Ectodermal cell (in vitro differentiated cells): Measurements from ENCODE around the gene MSI2.

Source experiments
- H3K27ac ChIP-seq: 2 replicates; pipeline ENCODE4 v1.7.0; 2013; ENCODE audit warnings: mild to moderate bottlenecking, low read depth, low read length; ENCODE audit not compliant: insufficient read depth, poor library complexity, severe bottlenecking
- H3K27me3 ChIP-seq: 2 replicates; pipeline ENCODE4 v1.7.0; 2013; ENCODE audit warnings: mild to moderate bottlenecking, low read length; ENCODE audit not compliant: insufficient read depth, control insufficient read depth, poor library complexity, severe bottlenecking
- H3K36me3 ChIP-seq: one replicate; pipeline ENCODE4 v1.7.0; 2013; ENCODE audit warnings: low read length; ENCODE audit not compliant: control insufficient read depth, insufficient read depth
- H3K4me1 ChIP-seq: one replicate; pipeline ENCODE4 v1.7.0; 2013; ENCODE audit warnings: low read length; ENCODE audit not compliant: control insufficient read depth, insufficient read depth
- H3K4me3 ChIP-seq: 2 replicates; pipeline ENCODE4 v1.7.0; 2013; ENCODE audit warnings: low read depth, low read length, control low read depth; ENCODE audit not compliant: insufficient read depth
- H3K9me3 ChIP-seq: 2 replicates; pipeline ENCODE4 v1.7.0; 2013; ENCODE audit warnings: mild to moderate bottlenecking, low read length, moderate library complexity; ENCODE audit not compliant: control insufficient read depth
- WGBS, 2 experiments: methylation state at CpG; one replicate each; pipeline ENCODE4 v1.1.7; 2013; ENCODE audit warnings: missing lambda C conversion rate in 2 of 2; 5-methylcytosine and 5-hydroxymethylcytosine counted together

MSI2 gene

GRCh38 chr17:57678393-57678792, 422.1 kb downstream of the MSI2 start:
- Histone ChIP-seq H3K4me3 (no peak overlapping the region), H3K4me1 (peaks cover 2% of the 10 kb centered on the region), H3K27ac (no peak overlapping the region), H3K9me3 (no peaks in the 10 kb centered on the region), H3K27me3 (no peaks in the 10 kb centered on the region), H3K36me3 (peaks cover 9% of the 10 kb centered on the region)

- Histone ChIP-seq H3K9me3 (no peaks in the 10 kb centered on the region), H3K36me3 (peaks cover 9% of the 10 kb centered on the region), H3K27ac (no peak overlapping the region), H3K4me1 (peaks cover 4% of the 10 kb centered on the region), H3K4me3 (no peak overlapping the region), H3K27me3 (no peaks in the 10 kb centered on the region)
- 92 to 97% methylated on average over 6 to 7 of the region's 7 CpGs for WGBS, 2 experiments
Measured at GRCh38 chr17:57679356-57679755, 423.0 kb downstream of the MSI2 start.

GRCh38 chr17:57679906-57680695, 423.8 kb downstream of the MSI2 start:
- Histone ChIP-seq H3K4me3 (no peak overlapping the region), H3K4me1 (peaks cover 4% of the 10 kb centered on the region), H3K36me3 (peaks cover 10% of the 10 kb centered on the region), H3K27me3 (no peaks in the 10 kb centered on the region), H3K27ac (no peak overlapping the region), H3K9me3 (no peaks in the 10 kb centered on the region)
- 83 to 90% methylated on average over 9 of the region's 10 CpGs for WGBS, 2 experiments

DNA sequence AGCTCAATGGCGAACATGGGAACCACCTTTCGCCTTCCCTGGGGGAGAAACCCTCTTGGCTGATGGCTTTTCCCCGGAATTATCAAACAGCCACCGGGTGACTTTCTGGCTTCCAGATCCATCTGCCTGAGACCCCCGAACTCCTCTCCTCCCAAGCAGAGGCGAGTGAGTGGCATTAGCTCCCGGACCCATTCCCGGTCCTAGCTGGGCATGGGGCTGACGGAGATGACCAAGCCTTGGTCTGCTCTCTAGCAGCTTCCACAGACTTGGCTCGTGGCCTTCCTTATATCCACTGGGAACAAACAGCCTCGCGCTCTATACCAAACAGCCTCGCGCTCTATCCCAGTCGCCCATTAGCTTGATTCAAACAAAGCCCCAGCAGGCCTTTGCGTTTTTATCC, 426.4 kb downstream of the MSI2 start:
- H3K4me1 ChIP-seq = peaks cover 4% of the 10 kb centered on the region
- no peak overlapping the region for H3K4me3 ChIP-seq
- no peak overlapping the region for H3K27ac ChIP-seq
- H3K36me3 ChIP-seq = peaks cover 6% of the 10 kb centered on the region
- no peaks in the 10 kb centered on the region for H3K27me3 ChIP-seq
- no peaks in the 10 kb centered on the region for H3K9me3 ChIP-seq
- 92% methylated on average over 16 of the region's 16 CpGs for WGBS, 2 experiments

DNA sequence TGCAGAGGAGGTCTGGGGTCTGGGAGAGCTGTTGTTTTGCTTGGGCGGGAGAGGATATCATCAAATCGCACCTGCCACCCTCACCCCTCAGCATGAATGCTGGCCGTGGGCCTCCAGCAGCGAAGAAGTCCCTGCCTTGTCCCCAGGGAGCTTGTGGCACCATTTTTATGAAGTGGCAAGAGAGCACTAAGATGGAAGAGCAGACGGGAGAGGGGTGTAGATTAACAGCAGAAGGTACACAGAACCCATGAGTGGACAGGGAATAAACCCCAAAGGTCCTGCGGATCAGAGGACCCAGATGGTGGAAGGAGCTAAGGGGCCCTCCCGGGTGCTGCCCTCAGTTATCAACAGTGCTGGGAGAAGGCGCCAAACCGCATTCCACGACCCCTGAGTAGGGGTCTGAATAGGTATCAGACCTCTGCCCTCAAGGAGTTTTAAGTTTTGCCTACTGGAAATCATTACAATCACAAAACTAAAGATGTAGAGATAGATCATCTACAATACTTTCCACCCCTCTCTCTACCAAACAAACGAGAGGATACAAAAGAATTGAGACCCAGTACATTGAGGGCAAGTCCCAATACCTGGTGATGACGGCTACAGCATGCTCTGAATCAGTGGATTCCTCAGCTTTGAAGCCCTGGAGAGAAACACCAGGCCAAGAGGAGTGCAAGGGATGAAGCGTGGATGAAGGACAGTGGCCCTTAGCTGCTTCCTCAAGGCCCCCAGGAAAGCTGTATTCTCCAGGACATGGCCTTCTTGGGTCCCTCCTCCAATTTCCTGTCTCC, 428.6 kb downstream of the MSI2 start:
- Histone ChIP-seq H3K4me1 (peaks cover 4% of the 10 kb centered on the region), H3K27ac (no peak overlapping the region), H3K36me3 (peaks cover 6% of the 10 kb centered on the region), H3K4me3 (no peak overlapping the region), H3K27me3 (no peaks in the 10 kb centered on the region), H3K9me3 (no peaks in the 10 kb centered on the region)
- 95% methylated on average over 13 of the region's 13 CpGs for WGBS, 2 experiments

DNA sequence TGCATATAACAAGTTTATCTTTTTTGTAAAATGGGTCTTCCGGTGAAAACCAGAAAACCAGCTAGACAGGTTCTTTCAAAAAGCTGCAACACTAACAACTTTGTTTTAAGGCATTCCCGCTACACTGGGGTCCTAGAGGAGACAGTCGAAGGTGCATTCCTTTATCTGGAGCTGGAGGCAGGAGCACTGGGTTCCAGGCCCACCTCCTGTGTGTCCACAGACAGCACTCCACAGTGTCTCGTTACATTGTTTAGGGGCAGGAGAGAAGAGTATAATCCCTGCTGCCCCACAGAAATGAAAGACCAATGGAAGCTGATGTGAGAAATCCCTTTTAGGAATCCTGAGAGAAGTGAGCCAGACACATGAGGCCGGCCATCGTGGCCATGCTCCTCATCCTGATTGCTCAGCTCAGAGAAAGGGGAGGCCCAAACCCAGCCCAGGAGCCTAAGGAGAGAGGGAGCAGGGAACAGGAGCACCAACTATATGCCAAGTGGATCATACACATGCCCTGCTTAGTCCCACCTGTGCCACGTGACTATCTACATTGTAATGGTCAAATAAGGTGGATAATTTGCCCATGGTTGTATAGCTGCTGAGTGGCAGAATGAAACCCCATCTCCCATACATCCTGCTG, 429.3 kb downstream of the MSI2 start:
- Histone ChIP-seq H3K4me3 (no peak overlapping the region), H3K27me3 (no peaks in the 10 kb centered on the region), H3K9me3 (no peaks in the 10 kb centered on the region), H3K27ac (no peak overlapping the region), H3K4me1 (peaks cover 4% of the 10 kb centered on the region), H3K36me3 (peaks cover 6% of the 10 kb centered on the region)
- WGBS, 2 experiments = 93 to 95% methylated on average over 7 of the region's 7 CpGs

- Histone ChIP-seq H3K27me3 (no peaks in the 10 kb centered on the region), H3K4me3 (no peak overlapping the region), H3K27ac (no peak overlapping the region), H3K36me3 (peaks cover 6% of the 10 kb centered on the region), H3K9me3 (no peaks in the 10 kb centered on the region), H3K4me1 (peaks cover 4% of the 10 kb centered on the region)
Measured at GRCh38 chr17:57687642-57688041, 431.3 kb downstream of the MSI2 start.

DNA sequence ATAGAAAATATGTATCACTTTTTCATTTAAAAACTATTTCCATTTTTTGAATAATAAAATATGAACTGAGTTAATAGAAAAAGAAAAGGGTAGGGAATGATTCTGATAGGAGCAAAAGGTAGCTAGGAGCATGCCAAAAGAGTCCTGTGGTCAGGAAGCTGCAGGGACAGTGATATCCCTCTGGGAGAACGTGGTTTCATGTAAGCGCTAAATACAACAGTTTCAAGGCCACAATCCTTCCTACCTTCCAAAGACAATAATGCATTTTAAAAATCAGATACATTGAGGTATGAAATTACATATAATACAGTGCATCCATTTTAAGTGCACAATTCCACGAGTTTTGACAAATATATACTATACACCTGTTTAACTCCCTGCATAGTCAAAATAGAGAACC, 432.9 kb downstream of the MSI2 start:
- no peaks in the 10 kb centered on the region for H3K9me3 ChIP-seq
- WGBS, 2 experiments = 84 to 85% methylated on average over 3 of the region's 3 CpGs
- no peak overlapping the region for H3K27ac ChIP-seq

DNA sequence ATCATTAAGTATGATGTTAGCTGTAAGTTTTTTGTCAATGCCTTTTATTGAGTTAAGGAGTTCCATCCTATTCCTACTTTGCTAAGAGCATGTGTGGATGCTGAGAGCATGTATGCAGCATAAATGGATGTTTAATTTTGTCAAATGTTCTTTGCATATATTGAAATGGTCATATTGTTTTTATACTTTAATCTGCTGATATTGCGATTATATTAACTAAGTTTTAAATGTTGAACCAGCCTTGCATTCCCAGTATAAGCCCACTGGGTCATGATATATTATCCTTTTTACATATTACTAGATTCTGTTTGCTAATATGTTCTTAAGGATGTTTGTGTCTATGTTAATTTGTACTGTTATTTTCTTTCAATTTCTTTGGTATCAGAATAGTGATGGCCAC, 435.6 kb downstream of the MSI2 start:
- H3K4me3 ChIP-seq = no peak overlapping the region
- H3K4me1 ChIP-seq = no peaks in the 10 kb centered on the region
- no peak overlapping the region for H3K27ac ChIP-seq
- no peaks in the 10 kb centered on the region for H3K27me3 ChIP-seq
- H3K36me3 ChIP-seq = no peaks in the 10 kb centered on the region
- H3K9me3 ChIP-seq = no peaks in the 10 kb centered on the region
- WGBS, 2 experiments = no CpG with 5 or more reads among the region's 1 CpG

More for the DNA sequence above, 432.9 kb downstream of the MSI2 start:
- H3K4me1 ChIP-seq = no peaks in the 10 kb centered on the region
- no peaks in the 10 kb centered on the region for H3K27me3 ChIP-seq
- H3K4me3 ChIP-seq = no peak overlapping the region
- H3K36me3 ChIP-seq = peaks cover 6% of the 10 kb centered on the region

DNA sequence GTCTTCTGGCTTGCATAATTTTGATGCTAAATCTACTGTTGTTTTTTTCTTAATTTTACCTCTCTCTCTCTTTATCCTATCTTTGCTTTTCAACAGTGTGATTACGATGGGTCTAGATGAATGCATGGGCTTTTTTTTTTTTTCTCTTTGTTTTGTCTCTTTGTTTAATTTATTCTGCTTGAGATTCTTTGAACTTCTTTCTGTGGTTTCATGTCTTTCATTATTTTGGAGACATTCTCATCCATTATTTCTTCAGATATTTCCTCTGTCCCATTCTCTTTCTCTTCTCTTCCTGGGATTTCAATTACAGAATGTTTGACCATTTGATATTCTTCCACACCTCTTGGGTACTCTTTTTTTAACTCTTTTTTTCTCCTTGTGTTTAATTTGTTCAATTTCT, 436.4 kb downstream of the MSI2 start:
- Histone ChIP-seq H3K36me3 (no peaks in the 10 kb centered on the region), H3K27me3 (no peaks in the 10 kb centered on the region), H3K4me1 (no peaks in the 10 kb centered on the region), H3K27ac (no peak overlapping the region), H3K9me3 (no peaks in the 10 kb centered on the region), H3K4me3 (no peak overlapping the region)
- no CpG with 5 or more reads among the region's 1 CpG for WGBS, 2 experiments
